ENCODE measurements around the gene SPATA17.

DNA sequence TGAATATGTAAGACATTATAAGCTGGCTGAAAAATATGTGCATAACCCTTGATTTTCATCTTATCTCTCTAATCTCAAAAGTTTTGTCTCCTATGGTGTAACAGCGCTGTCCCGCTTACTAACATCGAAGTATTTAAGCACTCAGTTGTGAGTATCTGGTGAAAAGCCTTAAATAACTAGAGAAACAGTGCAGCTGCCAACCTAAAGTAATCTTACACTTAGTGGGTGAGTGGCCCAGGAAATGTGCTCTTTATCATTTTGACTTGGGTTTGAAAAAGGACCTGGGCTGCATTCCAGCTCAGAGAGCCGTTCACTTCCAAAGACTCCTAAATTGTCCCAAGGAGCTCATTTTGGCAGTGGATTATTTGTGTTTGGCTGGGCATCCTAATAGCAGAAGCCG, 225.9 kb downstream of the SPATA17 start:
- TF ChIP-seq POLR2A (IDR thresholded peaks at IDR 0.05) = no peak
- no peak for TF ChIP-seq CTCF (IDR thresholded peaks at IDR 0.05)
